SIG-M5 treated with dmso at 0.1 percent for 504 hours (cell line): ENCODE data around the gene TTC21A.

Source experiments
- DNase-seq: peaks from one replicate; lab custom pipeline; 2025; ENCODE audit not compliant: unreplicated experiment; lab: John Stamatoyannopoulos, UW

TTC21A gene

GRCh38 chr3:39135170-39135805 lies 27.8 kb downstream of the TTC21A start:
- DNase-seq = no peak

- DNase-seq = no peak
Observed at GRCh38 chr3:39136533-39137434, 29.3 kb downstream of the TTC21A start.

DNA sequence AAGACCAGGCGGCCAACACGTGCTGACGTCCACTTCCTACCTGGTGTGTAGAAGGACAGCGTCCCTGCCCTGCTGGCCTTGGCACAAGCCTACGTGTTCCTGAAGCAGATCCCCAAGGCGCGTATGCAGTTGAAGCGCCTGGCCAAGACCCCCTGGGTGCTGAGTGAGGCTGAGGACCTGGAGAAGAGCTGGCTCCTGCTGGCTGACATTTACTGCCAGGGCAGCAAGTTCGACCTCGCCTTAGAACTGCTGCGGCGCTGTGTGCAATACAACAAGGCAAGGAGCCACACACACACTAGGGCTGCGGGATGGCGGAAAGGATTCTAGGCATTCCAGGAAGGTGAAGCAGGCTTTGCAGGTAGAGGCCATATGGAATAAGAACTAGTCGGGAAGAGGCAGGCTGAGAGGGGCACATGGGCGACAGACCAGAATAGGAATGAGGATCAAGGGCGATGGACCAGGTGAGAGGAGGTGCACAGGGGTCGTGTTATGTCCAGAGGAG lies 30.0 kb downstream of the TTC21A start:
- DNase-seq = no peak

- no peak for DNase-seq
Observed at GRCh38 chr3:39137991-39138803, 30.7 kb downstream of the TTC21A start.

GRCh38 chr3:39138804-39139415 lies 31.4 kb downstream of the TTC21A start:
- DNase-seq = no peak

GRCh38 chr3:39139442-39139841 lies 32.0 kb downstream of the TTC21A start:
- no peak for DNase-seq

DNA sequence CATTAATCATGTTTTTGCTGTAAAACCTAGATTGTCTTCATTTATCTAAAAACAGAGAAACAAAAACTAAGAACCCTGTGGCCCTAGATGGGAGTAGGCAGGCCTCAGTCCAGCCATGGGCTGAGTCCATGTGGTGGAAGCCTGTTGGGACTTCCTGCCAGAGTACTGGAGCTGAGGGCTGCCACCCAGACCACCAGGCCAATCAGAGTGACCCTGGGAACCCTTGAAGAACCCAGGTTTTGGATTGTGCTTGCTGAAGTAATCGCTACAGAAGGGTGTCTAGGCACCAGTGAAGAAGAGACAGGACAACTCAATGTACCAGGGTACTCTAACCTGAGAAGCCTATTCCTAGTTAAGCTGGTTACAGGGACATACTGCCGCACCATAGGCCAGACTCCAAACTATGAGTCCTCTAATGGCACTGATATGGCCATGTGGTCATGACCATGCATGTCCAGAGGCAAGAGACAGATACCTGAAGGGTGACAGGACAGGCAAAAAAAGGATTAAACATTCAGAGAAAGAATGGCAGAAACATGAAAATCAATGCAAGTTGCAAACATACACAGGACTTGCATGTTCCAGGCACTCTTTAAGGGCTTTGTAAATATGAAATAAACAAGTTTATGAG lies 33.0 kb downstream of the TTC21A start:
- no peak for DNase-seq

GRCh38 chr3:39141171-39141995 lies 33.9 kb downstream of the TTC21A start:
- peak; percentile 47 for DNase-seq

GRCh38 chr3:39142067-39142466 lies 34.6 kb downstream of the TTC21A start:
- no peak for DNase-seq

GRCh38 chr3:39143051-39143885 lies 35.8 kb downstream of the TTC21A start:
- DNase-seq = no peak

DNA sequence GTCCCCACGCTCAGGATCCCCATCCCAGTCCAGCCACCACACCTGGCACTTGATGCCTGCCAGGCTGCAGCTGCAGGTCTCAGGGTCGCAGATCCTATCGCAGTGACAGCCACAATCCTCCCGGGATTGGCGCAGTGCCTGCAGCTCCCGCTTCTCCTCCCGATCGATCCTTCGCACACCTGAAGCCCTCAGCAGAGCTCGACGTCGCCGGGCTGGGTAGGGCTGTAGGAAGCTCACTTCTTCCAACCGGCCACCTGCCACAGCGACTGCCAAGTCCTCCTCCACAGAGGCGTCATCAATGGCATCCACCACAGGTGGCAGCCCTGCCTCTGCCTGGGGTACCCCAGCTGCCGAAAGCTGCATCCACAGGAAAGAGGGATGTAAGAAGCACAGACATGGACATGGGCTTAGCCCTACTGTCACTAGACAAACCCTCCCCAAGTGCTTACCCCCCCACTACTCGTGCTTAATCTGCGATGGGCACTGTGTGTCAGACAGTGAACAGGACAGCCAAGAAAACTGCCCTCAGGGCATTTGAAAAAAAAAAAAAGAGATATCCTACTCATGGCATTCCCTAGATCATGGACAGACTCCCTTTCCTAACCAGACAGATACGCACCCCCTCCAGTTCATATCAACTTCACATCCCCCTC lies 36.7 kb downstream of the TTC21A start:
- DNase-seq = no peak

DNA sequence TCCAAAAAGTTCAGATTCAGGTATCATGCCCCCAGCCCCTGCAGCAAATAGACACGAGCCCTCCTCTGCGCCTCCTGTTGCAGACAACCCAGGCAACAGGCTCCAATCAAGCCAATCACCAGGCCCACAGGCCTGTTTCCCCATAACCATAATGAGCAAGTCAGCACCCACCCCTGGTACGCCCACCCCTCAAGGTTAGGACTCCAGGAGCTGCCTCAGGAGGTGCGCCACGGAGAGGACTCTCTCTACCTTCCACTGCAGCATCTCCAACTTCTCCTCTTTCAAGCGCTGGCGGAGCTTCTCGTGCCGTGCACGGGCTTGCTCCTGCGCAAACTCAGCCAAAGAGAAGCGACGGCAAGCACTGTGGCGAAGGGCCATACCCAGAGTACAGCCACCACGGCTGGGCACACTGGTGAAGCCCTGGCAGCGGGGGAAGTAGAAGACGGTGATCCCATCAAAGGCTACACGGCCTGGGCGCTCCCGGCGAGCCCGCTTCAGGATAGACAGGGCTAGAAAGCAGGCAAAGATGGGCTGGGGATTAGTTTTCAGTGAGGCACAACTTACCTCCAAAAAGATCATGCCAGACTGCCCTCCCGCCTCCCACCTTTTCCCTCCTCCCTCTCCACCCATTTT lies 37.4 kb downstream of the TTC21A start:
- no peak for DNase-seq

DNA sequence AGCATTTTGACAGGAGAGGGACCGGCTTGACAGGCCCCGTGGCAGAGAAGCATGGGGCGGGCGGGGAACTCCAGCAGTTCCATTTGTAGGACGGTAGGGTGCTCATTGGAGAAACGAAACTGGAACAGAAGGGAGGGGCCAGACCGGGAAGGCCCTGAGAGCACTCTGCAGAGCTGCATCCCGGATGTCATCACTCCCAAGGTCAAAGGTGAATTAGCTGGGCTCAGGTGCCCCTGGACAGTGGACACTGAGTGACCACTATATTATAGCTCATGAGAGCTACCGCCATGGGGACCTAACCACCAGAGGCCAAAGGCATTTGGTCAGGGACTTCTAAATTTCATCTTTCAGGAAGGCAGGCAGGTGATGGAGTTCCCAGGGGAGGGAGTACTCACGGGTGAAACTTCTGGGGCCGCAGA lies 38.6 kb downstream of the TTC21A start:
- peak; percentile 85 for DNase-seq

- peak; percentile 77 for DNase-seq
Observed at GRCh38 chr3:39146611-39147591, 39.4 kb downstream of the TTC21A start.

DNA sequence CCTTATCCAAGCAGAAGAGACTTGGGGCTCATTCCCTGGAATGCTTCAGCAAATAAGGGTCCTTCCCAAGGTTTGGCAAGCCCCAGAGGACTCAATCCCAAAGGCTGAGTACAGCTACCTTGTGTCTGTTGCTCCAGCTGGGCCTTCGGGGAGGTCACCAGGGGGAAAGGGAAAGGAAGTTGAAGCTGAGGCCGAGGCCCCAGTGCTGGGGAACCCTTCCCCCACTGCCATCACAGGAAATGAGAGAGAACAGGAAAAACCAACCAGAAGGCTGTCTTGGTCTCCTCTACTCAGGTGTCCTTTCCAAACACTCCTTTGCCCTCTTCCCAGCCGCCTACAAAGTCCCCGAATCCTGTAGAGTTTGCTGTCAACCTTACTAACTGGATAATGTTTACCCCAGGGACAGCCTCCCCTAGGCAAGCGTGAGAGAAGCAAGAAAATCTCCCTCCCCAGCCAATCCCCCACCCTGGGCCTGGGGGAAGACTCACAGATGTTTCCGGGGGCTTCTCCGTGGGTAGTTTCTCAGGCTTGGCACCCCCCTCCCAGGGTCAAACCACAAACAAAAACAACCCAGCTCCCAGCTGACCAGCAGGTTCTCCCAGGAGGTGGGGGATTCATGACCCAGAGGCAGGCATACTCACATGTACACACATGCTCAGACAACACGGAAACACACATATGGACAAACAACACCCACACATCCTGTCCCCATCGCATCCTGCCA lies 40.4 kb downstream of the TTC21A start:
- peak; percentile 44 for DNase-seq
